HepG2 (cell line): ENCODE results near the gene ARHGAP4. TPM values are rescaled to one million over a fixed set of nuclear protein-coding genes. Genes with fewer than 3 reads are reported as not detected.

Experiments
- ATAC-seq: fragments of 200-7000 bp; cut with Tn5 transposase; 3 replicates; pipeline ENCODE4 v1.9.1; 2020; ENCODE audit warnings: mild to moderate bottlenecking, moderate library complexity
- BruUV-seq: library from RNA; stranded (reverse); fragments of 400-500 nt; replicated peaks from 2 replicates; lab custom pipeline; 2021; lab: Mats Ljungman, UMichigan
- CTCF ChIA-PET: fragments of 300-600 bp; formaldehyde crosslinking; extraction: SDS; loops from one replicate; lab custom pipeline; 2021; ENCODE audit warnings: low total read pairs, inconsistent platforms, low intra/inter-chr PET ratio; lab: Yijun Ruan, JAX
- POLR2A ChIA-PET: fragments of 350-600 bp; sonication (Branson Sonifier 250); formaldehyde crosslinking; loops from one replicate; lab custom pipeline; 2020; ENCODE audit warnings: antibody characterized with exemption, inconsistent platforms; lab: Yijun Ruan, JAX
- DNase-seq: peaks from one replicate; pipeline ENCODE4 v3.0.0-alpha.2; 2015; ENCODE audit warnings: low spot score
- FAIRE-seq: peaks from 3 replicates; lab custom pipeline; 2011; peaks lifted over from hg19 to GRCh38; lab: Jason Lieb, UNC
- H2AFZ ChIP-seq: one replicate; pipeline ENCODE4 v1.6.1; 2011; ENCODE audit warnings: low read length, inconsistent platforms
- H3K27ac ChIP-seq: fragments of 300-600 bp; 3 replicates; pipeline ENCODE4 v1.8.0; 2011; ENCODE audit warnings: mixed run types, mild to moderate bottlenecking, mixed read lengths, low read length, inconsistent platforms; ENCODE audit not compliant: insufficient read depth; ENCODE audit errors: extremely low read length
- H3K27me3 ChIP-seq, 2 experiments: fragments of 200-600 bp in 1 of 2; 2 replicates in 1 of 2; 3 replicates in 1 of 2; pipeline versions ENCODE4 v1.6.0 to v1.8.0; 2011; ENCODE audit warnings: low read length in 2 of 2, mild to moderate bottlenecking in 2 of 2, moderate library complexity in 2 of 2, inconsistent platforms in 1 of 2; ENCODE audit not compliant: insufficient read depth in 2 of 2, control insufficient read depth in 1 of 2
- H3K36me3 ChIP-seq, 2 experiments: fragments of 200-600 bp in 1 of 2; replicated peaks in 1 of 2; 2 replicates in 1 of 2; 3 replicates in 1 of 2; pipeline versions ENCODE4 v1.5.1 to v1.8.0; 2011; ENCODE audit warnings: low read length in 2 of 2, inconsistent platforms in 1 of 2; ENCODE audit not compliant: insufficient read depth in 2 of 2, control insufficient read depth in 1 of 2
- H3K4me1 ChIP-seq: 2 replicates; pipeline ENCODE4 v1.5.1; 2012; ENCODE audit warnings: low read length, inconsistent platforms; ENCODE audit not compliant: insufficient read depth
- H3K4me2 ChIP-seq: 2 replicates; pipeline ENCODE4 v1.6.0; 2011; ENCODE audit warnings: low read depth, low read length, inconsistent platforms
- H3K4me3 ChIP-seq, 3 experiments: fragments of 200-600 bp in 1 of 3; sonication (generic), shearing (Covaris generic) in 1 of 3; replicated peaks in 1 of 3; 2 replicates each; pipeline ENCODE4 v1.5.1; 2011 to 2016; ENCODE audit warnings: low read length in 3 of 3, inconsistent platforms in 2 of 3, low read depth in 2 of 3, mild to moderate bottlenecking in 2 of 3, control low read depth in 1 of 3, mixed read lengths in 1 of 3; ENCODE audit not compliant: insufficient read depth in 1 of 3
- H3K79me2 ChIP-seq: one replicate; pipeline ENCODE4 v1.6.1; 2011; ENCODE audit warnings: low read length, inconsistent platforms; ENCODE audit not compliant: insufficient read depth
- H3K9ac ChIP-seq: 2 replicates; pipeline ENCODE4 v1.6.0; 2011; ENCODE audit warnings: mild to moderate bottlenecking, low read depth, low read length, inconsistent platforms; ENCODE audit not compliant: insufficient read depth
- H3K9me3 ChIP-seq: 2 replicates; pipeline ENCODE4 v1.5.1; 2012; ENCODE audit warnings: mild to moderate bottlenecking, low read length
- H4K20me1 ChIP-seq: 2 replicates; pipeline ENCODE4 v1.6.0; 2011; ENCODE audit warnings: inconsistent platforms, mild to moderate bottlenecking, low read length, moderate library complexity; ENCODE audit not compliant: insufficient read depth
- ARID3A ChIP-seq: IDR thresholded peaks from 2 replicates; pipeline ENCODE4 v1.6.1; 2012; ENCODE audit warnings: low read depth, low read length, improper control_type of control experiment
- GFI1 ChIP-seq: sonication (generic); formaldehyde crosslinking; IDR thresholded peaks from 2 replicates; pipeline ENCODE4 v1.5.0; 2020; ENCODE audit warnings: missing genetic modification reagents, mild to moderate bottlenecking, borderline replicate concordance
- ZNF382 ChIP-seq: sonication (generic); formaldehyde crosslinking; IDR thresholded peaks from 2 replicates; pipeline ENCODE4 v1.5.0; 2020; ENCODE audit warnings: missing genetic modification reagents, mild to moderate bottlenecking, borderline replicate concordance
- ZNF530 ChIP-seq: sonication (generic); formaldehyde crosslinking; IDR thresholded peaks from 2 replicates; pipeline ENCODE4 v1.5.0; 2020; ENCODE audit warnings: low read depth, mild to moderate bottlenecking, missing genetic modification reagents
- ZNF703 ChIP-seq: sonication (generic); formaldehyde crosslinking; IDR thresholded peaks from 2 replicates; pipeline ENCODE4 v1.5.1; 2020; ENCODE audit warnings: missing genetic modification reagents, mild to moderate bottlenecking, moderate library complexity, borderline replicate concordance
- ZNF772 ChIP-seq: sonication (generic); formaldehyde crosslinking; IDR thresholded peaks from 2 replicates; pipeline ENCODE4 v1.5.0; 2020; ENCODE audit warnings: mild to moderate bottlenecking, missing genetic modification reagents
- WGBS: methylation state at CpG from one replicate; pipeline ENCODE4 v1.1.6; 2017; ENCODE audit warnings: low lambda C conversion rate; 5-methylcytosine and 5-hydroxymethylcytosine counted together
- in situ Hi-C: cut with HindIII; loops from 2 replicates; pipeline ENCODE4 v1.10.0; 2017; ENCODE audit warnings: low pct_unique_long_range_greater_than_20kb; ENCODE audit not compliant: extremely low pct_ligation_motif_present
- intact Hi-C: fragments of 100-400 bp; cut with micrococcal nuclease; formaldehyde crosslinking; loops from one replicate; pipeline ENCODE4 v1.10.0; 2022; ENCODE audit not compliant: unreplicated experiment
- polyA plus RNA-seq, 8 experiments: library from polyadenylated mRNA; depleted of rRNA in 3 of 8; stranded (reverse) in 7 of 8; unstranded in 1 of 8; fragments of >200 nt; fragmentation: Illumina TruSeq in 4 of 8; extraction: Trizol in 4 of 8; gene quantifications; 2 replicates each; pipeline versions ENCODE4 v1.2.1 to v1.2.3, GENCODE V29; 2011 to 2016; ENCODE audit warnings: low read depth in 4 of 8, missing spikeins in 1 of 8, mixed read lengths in 1 of 8; ENCODE audit not compliant: insufficient read depth in 1 of 8
- total RNA-seq, 5 experiments: library from RNA; depleted of rRNA; stranded (reverse); fragments of >200 nt; fragmentation: Illumina TruSeq; extraction: Trizol; gene quantifications; 2 replicates each; pipeline ENCODE4 v1.2.3, GENCODE V29; 2016; ENCODE audit warnings: low read depth in 1 of 5

Gene ARHGAP4
- total and polyA plus RNA-seq, 2 of the 13 experiments (the other 11 are each of a cell fraction or from before 2014, with no cell fraction given) = 0.57 to 0.64 TPM

GRCh38 chrX:153907456-153907855, 18.6 kb downstream of the ARHGAP4 start:
- no peak overlapping the region for H2AFZ ChIP-seq
- ChIA-PET CTCF (no interaction called here), POLR2A (no interaction called here)
- WGBS = no CpG with 5 or more reads among the region's 12 CpGs
- no peaks in the 10 kb centered on the region for H4K20me1 ChIP-seq
- TF ChIP-seq GFI1 (no peak), ZNF703 (CRISPR knock-in tag) (no peak), ZNF530 (CRISPR knock-in tag) (no peak), ZNF772 (no peak), ZNF382 (CRISPR knock-in tag) (no peak), ARID3A (no peak)
- no peak for ATAC-seq
- H3K79me2 ChIP-seq = no peaks in the 10 kb centered on the region
- no peak overlapping the region for H3K27ac ChIP-seq
- H3K4me2 ChIP-seq = no peak overlapping the region
- peaks cover 0 to 4% of the 10 kb centered on the region in 2 experiments; a peak in 1 of 5 replicates for H3K27me3 ChIP-seq
- no peak for DNase-seq
- no peaks in the 10 kb centered on the region for H3K36me3 ChIP-seq
- H3K9ac ChIP-seq = no peak overlapping the region
- in situ Hi-C loops (no loop called here), intact Hi-C loops (no loop called here)
- no peak overlapping the region for H3K4me3 ChIP-seq
- H3K9me3 ChIP-seq = no peaks in the 10 kb centered on the region
- peaks cover 5% of the 10 kb centered on the region for H3K4me1 ChIP-seq
- no TSS peak for BruUV-seq
- no peak for FAIRE-seq
